LNCAP (cell line): ENCODE results near the gene SLC1A7.

Source experiments
- CTCF ChIP-seq: fragments of 450-650 bp; IDR thresholded peaks from 2 replicates; pipeline ENCODE4 v1.5.1; 2017; ENCODE audit warnings: mild to moderate bottlenecking

SLC1A7 gene

GRCh38 chr1:53182716-53183094 is 40.3 kb upstream of the SLC1A7 start:
- no peak for TF ChIP-seq CTCF

GRCh38 chr1:53182111-53182593 is 39.7 kb upstream of the SLC1A7 start:
- peak; percentile 85 for TF ChIP-seq CTCF

GRCh38 chr1:53180951-53181350 is 38.5 kb upstream of the SLC1A7 start:
- TF ChIP-seq CTCF, result no peak

DNA sequence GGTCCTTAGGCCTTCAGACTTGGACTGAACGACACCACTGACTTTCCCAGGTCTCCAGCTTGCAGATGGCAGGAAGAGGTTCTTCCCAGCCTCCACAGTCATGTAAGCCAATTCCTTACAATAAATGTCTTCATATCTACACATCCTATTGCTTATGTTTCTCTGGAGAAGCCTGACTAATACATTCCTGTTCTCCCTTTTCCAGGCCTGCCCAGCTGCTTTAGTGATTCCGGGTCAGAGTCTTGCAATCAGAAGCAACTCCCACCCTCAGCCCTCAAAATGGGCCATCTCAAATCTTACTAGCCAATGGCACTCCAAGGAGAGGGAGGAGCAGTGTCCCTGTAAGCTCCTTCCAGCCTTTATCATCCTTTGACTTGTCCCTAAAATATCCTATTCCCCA is 37.8 kb upstream of the SLC1A7 start:
- TF ChIP-seq CTCF, result no peak

DNA sequence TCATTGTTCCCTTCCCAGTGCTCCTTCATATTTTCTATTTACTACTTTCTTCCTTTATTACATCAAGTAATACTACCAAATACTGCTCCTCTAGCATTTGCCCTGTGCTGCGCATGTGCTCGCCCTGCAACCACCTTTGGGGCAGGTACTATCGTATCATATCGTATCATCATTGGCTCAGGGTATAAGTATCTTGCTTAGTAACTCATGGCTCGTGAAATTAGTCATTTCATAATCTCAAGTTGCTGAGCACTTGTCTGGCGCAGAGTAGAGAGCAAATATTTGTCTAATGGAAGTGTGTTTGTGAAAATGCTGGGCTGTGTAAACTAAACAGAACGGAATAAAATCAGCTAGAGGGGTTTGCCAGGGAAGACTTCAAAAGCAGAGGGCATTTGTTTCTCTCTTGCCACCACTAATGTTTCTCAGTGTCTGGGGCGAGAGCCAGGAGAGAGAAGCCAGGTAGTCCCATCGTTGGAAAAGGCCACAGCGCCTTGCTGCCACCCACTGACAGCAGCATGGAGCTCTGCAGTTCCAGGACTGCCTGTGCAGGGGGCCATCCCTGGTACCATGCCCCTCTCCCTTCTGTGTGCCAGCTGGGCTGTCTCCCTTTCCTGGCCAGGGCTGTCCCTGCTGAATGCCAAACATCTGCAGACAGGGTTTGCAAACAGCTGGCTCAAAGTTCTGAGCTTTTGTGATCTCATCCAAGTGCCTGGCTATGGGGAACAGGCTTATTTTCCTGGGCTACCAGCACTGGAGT is 34.2 kb upstream of the SLC1A7 start:
- peak; percentile 75; the same call in 1 of the 2 replicates for TF ChIP-seq CTCF

DNA sequence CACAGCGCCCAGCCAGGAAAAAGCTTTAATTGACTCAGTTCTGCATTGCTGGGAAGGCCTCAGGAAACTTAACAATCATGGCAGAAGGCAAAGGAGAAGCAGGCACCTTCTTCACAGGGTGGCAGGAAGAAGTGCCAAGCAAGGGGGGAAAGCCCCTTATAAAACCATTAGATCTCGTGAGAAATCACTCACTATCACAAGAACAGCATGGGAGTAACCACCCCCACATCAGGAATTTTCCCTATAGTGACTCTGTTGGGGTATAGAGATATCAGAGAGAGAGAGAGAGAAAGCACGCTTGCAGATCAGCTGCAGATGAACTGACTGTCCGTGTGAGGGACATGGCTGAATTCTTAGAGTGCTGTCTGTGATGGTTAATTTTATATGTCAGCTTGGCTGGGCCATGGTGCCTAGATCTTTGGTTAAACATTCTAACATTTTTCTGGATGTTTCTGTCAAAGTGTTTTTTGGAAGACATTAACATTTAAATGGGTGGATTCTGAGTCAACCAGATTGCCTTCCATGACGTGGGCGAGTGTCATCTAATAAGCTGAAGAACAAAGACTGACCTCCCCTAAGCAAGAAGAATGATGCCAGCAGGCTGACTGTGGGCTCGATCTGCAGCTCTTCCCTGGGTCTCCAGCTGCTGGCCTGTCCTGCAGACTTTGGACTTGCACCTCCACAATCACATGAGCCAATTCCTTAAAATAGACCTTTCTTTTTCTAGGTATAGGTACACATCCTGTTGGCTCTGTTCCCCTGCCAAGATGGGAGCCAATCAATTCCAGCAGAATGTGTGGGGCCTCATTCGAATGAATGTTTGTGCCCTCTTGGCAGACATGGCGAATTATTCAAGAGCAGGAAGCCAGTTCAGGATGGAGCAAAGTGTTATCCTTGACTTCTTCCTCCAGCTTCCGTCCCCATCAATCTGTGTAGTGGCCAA is 32.8 kb upstream of the SLC1A7 start:
- TF ChIP-seq CTCF, result no peak

DNA sequence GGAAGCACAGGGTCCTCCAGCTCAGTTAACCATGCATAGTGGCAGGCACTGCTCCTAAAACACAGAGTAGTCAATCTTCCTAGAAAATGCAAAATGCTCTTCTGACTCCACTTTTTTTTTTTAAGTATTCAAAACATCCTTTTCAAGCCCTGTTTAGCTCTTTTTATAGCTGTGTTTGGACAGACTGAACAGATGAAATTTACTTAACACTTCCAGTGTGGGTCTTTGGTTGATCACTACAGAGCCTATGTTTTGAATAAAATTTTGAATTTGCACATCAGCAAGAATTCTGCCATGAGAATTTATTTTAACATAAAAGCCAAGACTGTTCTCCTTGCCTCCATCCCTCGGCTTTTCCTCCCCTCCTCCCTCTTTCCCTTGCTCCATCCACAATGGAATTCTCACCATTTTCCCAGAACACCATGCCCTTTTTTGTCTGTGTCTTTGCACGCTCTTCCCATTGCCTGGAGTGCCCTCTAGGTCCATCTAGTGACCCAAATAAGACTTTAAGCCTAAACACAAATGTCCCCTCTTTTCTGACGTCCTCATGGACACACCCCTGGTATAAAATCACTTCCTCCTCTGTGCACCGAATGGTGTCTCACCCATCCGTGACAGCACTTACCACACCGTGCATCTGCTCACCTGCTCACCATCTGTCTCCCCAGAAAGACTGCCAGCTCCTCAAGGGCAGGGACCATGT is 30.1 kb upstream of the SLC1A7 start:
- no peak; the same call in 1 of the 2 replicates for TF ChIP-seq CTCF
